SHP77 treated with DMSO at 0.1 percent for 48 hours (cell line): ENCODE results near the gene FSD1.
A peak's percentile ranks its signal among the peaks of the same experiment; 100 is the strongest.
"Not testable (repeated sequence)": the region's sequence is repeated elsewhere in the genome, so short reads cannot be mapped to it uniquely, and the experiment has no call there.

Experiments used
- DNase-seq: peaks from one replicate; lab custom pipeline; 2025; lab: John Stamatoyannopoulos, UW

FSD1 gene

GRCh38 chr19:4284974-4285373, 19.4 kb upstream of the FSD1 start:
- no peak for DNase-seq

- DNase-seq = not testable (repeated sequence)
These were observed 18.3 kb upstream of the FSD1 start for GRCh38 chr19:4286141-4286540.

- DNase-seq = no peak
These were observed 16.2 kb upstream of the FSD1 start for GRCh38 chr19:4288091-4288777.

GRCh38 chr19:4291184-4291732, 13.1 kb upstream of the FSD1 start:
- no peak for DNase-seq

- no peak for DNase-seq
These were observed 11.9 kb upstream of the FSD1 start for GRCh38 chr19:4292515-4292914.

GRCh38 chr19:4294389-4294788, 10.0 kb upstream of the FSD1 start:
- no peak for DNase-seq

- peak; percentile 69 for DNase-seq
These were observed 8.2 kb upstream of the FSD1 start for GRCh38 chr19:4295972-4296771.

- no peak for DNase-seq
These were observed 6.2 kb upstream of the FSD1 start for GRCh38 chr19:4297901-4298809.

- DNase-seq = no peak
These were observed 5.4 kb upstream of the FSD1 start for GRCh38 chr19:4298810-4299550.

GRCh38 chr19:4300589-4300988, 3.8 kb upstream of the FSD1 start:
- no peak for DNase-seq

- DNase-seq = no peak
These were observed 2.7 kb upstream of the FSD1 start for GRCh38 chr19:4301590-4302242.

GRCh38 chr19:4302243-4302640, 2.2 kb upstream of the FSD1 start, which contains the start of gene TMIGD2:
Gene TMIGD2 (minus strand): TSS chr19:4302389. CDS start chr19:4302385, 4 bp downstream.
- DNase-seq = no peak

- DNase-seq = no peak
These were observed 420 bp upstream of the FSD1 start for GRCh38 chr19:4303819-4304537.

GRCh38 chr19:4305257-4305612, 837 bp downstream of the FSD1 start:
- no peak for DNase-seq

GRCh38 chr19:4305659-4306058, 1.3 kb downstream of the FSD1 start:
- no peak for DNase-seq

- no peak for DNase-seq
These were observed 6.1 kb downstream of the FSD1 start for GRCh38 chr19:4310247-4311121.

GRCh38 chr19:4313847-4314490, 9.6 kb downstream of the FSD1 start:
- DNase-seq = no peak

GRCh38 chr19:4316956-4317355, 12.6 kb downstream of the FSD1 start:
- DNase-seq = no peak

- no peak for DNase-seq
These were observed 14.1 kb downstream of the FSD1 start for GRCh38 chr19:4318460-4318859.
